ENCODE data around the gene DEAF1. TPM values are rescaled to one million over a fixed set of nuclear protein-coding genes. Genes with fewer than 3 reads are reported as not detected.

The DEAF1 gene
- total RNA-seq, 1 donor from 2014 or later = 39.8 TPM

GRCh38 chr11:714436-714835 is 19.4 kb upstream of the DEAF1 start:
- intact Hi-C loops (cut with micrococcal nuclease) = no loop called here
- no peak overlapping the region for H3K27ac Mint-ChIP-seq
- H3K27me3 Mint-ChIP-seq = peaks cover 13% of the 10 kb centered on the region
- ChIA-PET POLR2A (no interaction called here), CTCF (no interaction called here)
- H3K4me1 Mint-ChIP-seq = peaks cover 7% of the 10 kb centered on the region
- no peak for ATAC-seq (ENCODE audit: low read depth)
- H3K9me3 Mint-ChIP-seq = peaks cover 5% of the 10 kb centered on the region
- H3K36me3 Mint-ChIP-seq (ENCODE audit: low read depth) = no peaks in the 10 kb centered on the region
- DNase-seq = no peak
- H3K4me3 Mint-ChIP-seq = no peak overlapping the region
- TF ChIP-seq CTCF (IDR thresholded peaks at IDR 0.05) = no peak

GRCh38 chr11:709109-709997 is 14.3 kb upstream of the DEAF1 start:
- H3K36me3 Mint-ChIP-seq (ENCODE audit: low read depth) = peaks cover 1% of the 10 kb centered on the region
- H3K27me3 Mint-ChIP-seq = peaks cover 19% of the 10 kb centered on the region
- peaks cover 16% of the 10 kb centered on the region for H3K4me1 Mint-ChIP-seq
- no peak for TF ChIP-seq CTCF (IDR thresholded peaks at IDR 0.05)
- ATAC-seq (ENCODE audit: low read depth) (no peak), DNase-seq (no peak)
- H3K4me3 Mint-ChIP-seq = no peak overlapping the region
- no peak overlapping the region for H3K27ac Mint-ChIP-seq
- POLR2A ChIA-PET = interaction anchor here (0.6 kb wide), 2 partner anchors 12 to 13 kb away, joined by 3 read pairs; no protein-coding TSS in a partner anchor
- H3K9me3 Mint-ChIP-seq = no peaks in the 10 kb centered on the region
- intact Hi-C loops (cut with micrococcal nuclease) = no loop called here
- CTCF ChIA-PET = no interaction called here

DNA sequence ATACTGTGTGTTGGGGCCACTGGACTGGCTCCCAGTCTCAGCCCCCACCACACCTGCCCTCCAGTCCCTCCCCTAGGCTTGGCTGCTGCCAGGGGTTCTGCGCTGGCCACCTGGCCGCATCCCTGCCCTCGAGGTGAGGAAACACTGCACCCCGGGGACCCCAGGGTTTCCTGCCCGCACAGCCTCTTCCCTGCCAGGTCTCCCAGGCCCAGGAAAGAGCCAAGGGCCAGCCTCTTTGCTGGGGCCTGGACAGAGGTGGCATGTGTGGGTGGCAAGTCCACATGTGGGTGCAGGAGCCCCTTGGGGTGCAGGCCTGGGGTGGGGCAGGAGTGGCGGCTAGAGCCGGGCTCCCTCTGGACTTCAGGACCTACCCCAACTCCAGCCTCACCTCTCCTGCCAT is 13.5 kb upstream of the DEAF1 start:
- Mint-ChIP-seq H3K4me1 (peaks cover 16% of the 10 kb centered on the region), H3K36me3 (ENCODE audit: low read depth) (peaks cover 1% of the 10 kb centered on the region), H3K27me3 (peaks cover 19% of the 10 kb centered on the region), H3K27ac (no peak overlapping the region), H3K9me3 (no peaks in the 10 kb centered on the region), H3K4me3 (no peak overlapping the region)
- ATAC-seq (ENCODE audit: low read depth) (no peak), DNase-seq (no peak)
- CTCF ChIA-PET = no interaction called here
- intact Hi-C loops (cut with micrococcal nuclease) = no loop called here
- POLR2A ChIA-PET = interaction anchor here (0.6 kb wide), 1 partner anchor 12 kb away, joined by 3 read pairs; no protein-coding TSS in a partner anchor
- TF ChIP-seq CTCF (IDR thresholded peaks at IDR 0.05) = no peak

DNA sequence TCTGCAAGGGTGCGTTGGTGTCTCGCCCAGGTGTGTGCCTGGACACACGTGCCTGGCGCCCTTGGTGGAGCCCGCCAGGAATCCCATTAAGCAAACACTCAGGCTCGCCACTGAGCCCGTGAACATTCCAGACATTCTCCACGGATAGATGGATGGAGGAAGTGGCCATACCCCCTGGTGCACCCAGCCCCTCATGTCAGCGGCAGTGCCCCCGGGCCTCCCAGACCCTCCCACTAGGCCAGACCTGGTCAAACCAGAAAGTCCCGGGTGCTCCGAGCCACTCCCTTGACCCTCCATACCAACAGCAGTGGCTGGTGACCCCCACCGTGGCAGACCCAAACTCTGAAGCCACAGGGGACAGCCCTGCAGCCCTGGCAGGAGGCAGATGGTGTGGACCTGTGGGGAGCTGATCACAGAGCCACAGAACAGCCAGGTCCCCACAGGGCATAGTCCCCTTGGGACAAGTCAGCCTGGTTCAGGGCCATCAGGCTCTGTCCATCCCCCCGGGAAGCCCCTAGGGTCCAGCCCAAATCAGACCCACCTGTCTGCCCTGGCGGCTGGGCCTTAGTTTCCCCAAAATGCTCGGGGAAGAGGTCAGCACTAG is 12.9 kb upstream of the DEAF1 start:
- Mint-ChIP-seq H3K9me3 (no peaks in the 10 kb centered on the region), H3K27me3 (peaks cover 19% of the 10 kb centered on the region), H3K4me3 (no peak overlapping the region), H3K4me1 (peaks cover 16% of the 10 kb centered on the region), H3K27ac (no peak overlapping the region), H3K36me3 (ENCODE audit: low read depth) (peaks cover 1% of the 10 kb centered on the region)
- ATAC-seq (ENCODE audit: low read depth) = no peak
- POLR2A ChIA-PET = no interaction called here
- CTCF ChIA-PET = no interaction called here
- DNase-seq = no peak
- intact Hi-C loops (cut with micrococcal nuclease) = no loop called here
- TF ChIP-seq CTCF (IDR thresholded peaks at IDR 0.05) = no peak

All from activated B cell treated with CpG ODN at 0.5 μM for 24 hours (primary cell).